Measurements from ENCODE around the gene CES3.

Gene CES3

GRCh38 chr16:66979011-66979717, 18.1 kb downstream of the CES3 start:
- H3K27ac ChIP-seq (ENCODE audit: low read depth, low read length, poor library complexity, severe bottlenecking) = no peak overlapping the region
- TF ChIP-seq, protein P1, sequence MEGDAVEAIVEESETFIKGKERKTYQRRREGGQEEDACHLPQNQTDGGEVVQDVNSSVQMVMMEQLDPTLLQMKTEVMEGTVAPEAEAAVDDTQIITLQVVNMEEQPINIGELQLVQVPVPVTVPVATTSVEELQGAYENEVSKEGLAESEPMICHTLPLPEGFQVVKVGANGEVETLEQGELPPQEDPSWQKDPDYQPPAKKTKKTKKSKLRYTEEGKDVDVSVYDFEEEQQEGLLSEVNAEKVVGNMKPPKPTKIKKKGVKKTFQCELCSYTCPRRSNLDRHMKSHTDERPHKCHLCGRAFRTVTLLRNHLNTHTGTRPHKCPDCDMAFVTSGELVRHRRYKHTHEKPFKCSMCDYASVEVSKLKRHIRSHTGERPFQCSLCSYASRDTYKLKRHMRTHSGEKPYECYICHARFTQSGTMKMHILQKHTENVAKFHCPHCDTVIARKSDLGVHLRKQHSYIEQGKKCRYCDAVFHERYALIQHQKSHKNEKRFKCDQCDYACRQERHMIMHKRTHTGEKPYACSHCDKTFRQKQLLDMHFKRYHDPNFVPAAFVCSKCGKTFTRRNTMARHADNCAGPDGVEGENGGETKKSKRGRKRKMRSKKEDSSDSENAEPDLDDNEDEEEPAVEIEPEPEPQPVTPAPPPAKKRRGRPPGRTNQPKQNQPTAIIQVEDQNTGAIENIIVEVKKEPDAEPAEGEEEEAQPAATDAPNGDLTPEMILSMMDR (IDR thresholded peaks at IDR 0.05; ENCODE audit: low read length) = no peak
- TF ChIP-seq EZH2 (IDR thresholded peaks at IDR 0.05; ENCODE audit: borderline replicate concordance, low read length) = no peak
- no peak overlapping the region for H2AFZ ChIP-seq (ENCODE audit: low read length)
- no peaks in the 10 kb centered on the region for H3F3A ChIP-seq (ENCODE audit: insufficient read depth, low read length)
- H3K4me3 ChIP-seq (ENCODE audit: low read depth, low read length, poor library complexity, severe bottlenecking) = no peak overlapping the region
- H3K4me1 ChIP-seq (ENCODE audit: insufficient read depth, low read length, severe bottlenecking) = no peaks in the 10 kb centered on the region
- no peak overlapping the region for H3K4me2 ChIP-seq (ENCODE audit: low read length)
- no peaks in the 10 kb centered on the region for H3K27me3 ChIP-seq (ENCODE audit: insufficient read depth, low read length)
- H3K36me3 ChIP-seq (ENCODE audit: insufficient read depth, low read length) = no peaks in the 10 kb centered on the region
- H3K9me2 ChIP-seq (ENCODE audit: low read depth, low read length) = no peaks in the 10 kb centered on the region
- H4K20me1 ChIP-seq (ENCODE audit: insufficient read depth, low read length) = no peaks in the 10 kb centered on the region
- H3K9me3 ChIP-seq (ENCODE audit: low read length) = no peaks in the 10 kb centered on the region
- no peak overlapping the region for H3K9ac ChIP-seq (ENCODE audit: low read length)
- H3K79me2 ChIP-seq (ENCODE audit: insufficient read depth, low read length) = no peaks in the 10 kb centered on the region

DNA sequence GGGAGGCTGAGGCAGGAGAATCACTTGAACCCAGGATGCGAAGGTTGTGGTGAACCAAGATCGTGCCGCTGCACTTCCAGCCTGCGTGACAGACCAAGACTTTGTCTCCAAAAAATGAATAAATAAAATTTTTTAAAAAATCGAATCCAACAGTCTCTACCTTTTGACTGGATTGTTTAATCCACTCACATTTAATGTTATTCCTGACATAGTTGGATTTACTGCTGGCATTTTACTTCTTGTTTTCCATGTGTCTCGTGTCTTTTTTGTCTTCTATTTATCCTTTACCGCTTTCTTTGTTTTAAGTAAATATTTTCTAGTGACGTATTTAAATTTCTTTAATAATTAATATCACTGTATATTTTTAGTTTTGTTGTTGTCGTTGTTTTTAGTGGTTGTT, 22.0 kb downstream of the CES3 start:
- Histone ChIP-seq H3K4me2 (ENCODE audit: low read length) (no peak overlapping the region), H3K36me3 (ENCODE audit: insufficient read depth, low read length) (no peaks in the 10 kb centered on the region), H3K27me3 (ENCODE audit: insufficient read depth, low read length) (no peaks in the 10 kb centered on the region), H3K4me1 (ENCODE audit: insufficient read depth, low read length, severe bottlenecking) (no peaks in the 10 kb centered on the region), H4K20me1 (ENCODE audit: insufficient read depth, low read length) (no peaks in the 10 kb centered on the region), H2AFZ (ENCODE audit: low read length) (no peak overlapping the region), H3K27ac (ENCODE audit: low read depth, low read length, poor library complexity, severe bottlenecking) (no peak overlapping the region), H3K79me2 (ENCODE audit: insufficient read depth, low read length) (no peaks in the 10 kb centered on the region), H3K9me2 (ENCODE audit: low read depth, low read length) (no peaks in the 10 kb centered on the region), H3K9ac (ENCODE audit: low read length) (no peak overlapping the region), H3K9me3 (ENCODE audit: low read length) (no peaks in the 10 kb centered on the region), H3F3A (ENCODE audit: insufficient read depth, low read length) (no peaks in the 10 kb centered on the region), H3K4me3 (ENCODE audit: low read depth, low read length, poor library complexity, severe bottlenecking) (no peak overlapping the region)
- no peak for TF ChIP-seq EZH2 (IDR thresholded peaks at IDR 0.05; ENCODE audit: borderline replicate concordance, low read length)
- TF ChIP-seq, protein P1 (IDR thresholded peaks at IDR 0.05; ENCODE audit: low read length) = no peak

- no peak overlapping the region for H3K4me2 ChIP-seq (ENCODE audit: low read length)
- no peak overlapping the region for H3K4me3 ChIP-seq (ENCODE audit: low read depth, low read length, poor library complexity, severe bottlenecking)
- no peak overlapping the region for H2AFZ ChIP-seq (ENCODE audit: low read length)
- H3F3A ChIP-seq (ENCODE audit: insufficient read depth, low read length) = no peaks in the 10 kb centered on the region
- H3K9me3 ChIP-seq (ENCODE audit: low read length) = no peaks in the 10 kb centered on the region
- H3K4me1 ChIP-seq (ENCODE audit: insufficient read depth, low read length, severe bottlenecking) = no peaks in the 10 kb centered on the region
- TF ChIP-seq, protein P1 (IDR thresholded peaks at IDR 0.05; ENCODE audit: low read length) = no peak
- TF ChIP-seq EZH2 (IDR thresholded peaks at IDR 0.05; ENCODE audit: borderline replicate concordance, low read length) = no peak
- H3K9ac ChIP-seq (ENCODE audit: low read length) = no peak overlapping the region
- H4K20me1 ChIP-seq (ENCODE audit: insufficient read depth, low read length) = no peaks in the 10 kb centered on the region
- H3K9me2 ChIP-seq (ENCODE audit: low read depth, low read length) = no peaks in the 10 kb centered on the region
- H3K36me3 ChIP-seq (ENCODE audit: insufficient read depth, low read length) = no peaks in the 10 kb centered on the region
- no peaks in the 10 kb centered on the region for H3K27me3 ChIP-seq (ENCODE audit: insufficient read depth, low read length)
- H3K27ac ChIP-seq (ENCODE audit: low read depth, low read length, poor library complexity, severe bottlenecking) = no peak overlapping the region
- H3K79me2 ChIP-seq (ENCODE audit: insufficient read depth, low read length) = no peaks in the 10 kb centered on the region
Measured at GRCh38 chr16:66984892-66985311, 23.8 kb downstream of the CES3 start.
